Hepatocyte (in vitro differentiated cells): ENCODE results near the gene NR1H4.

Source experiments
- EZH2 ChIP-seq: fragments of 200-600 bp; sonication (generic); IDR thresholded peaks from 2 replicates; pipeline ENCODE4 v1.6.1; 2016; ENCODE audit warnings: antibody characterized with exemption, mild to moderate bottlenecking, borderline replicate concordance
- EZH2phosphoT487 ChIP-seq: fragments of 200-600 bp; sonication (generic); IDR thresholded peaks from one replicate; pipeline ENCODE4 v1.6.1; 2018; ENCODE audit warnings: antibody characterized with exemption, mild to moderate bottlenecking, low read depth, moderate library complexity; ENCODE audit not compliant: unreplicated experiment, severe bottlenecking
- TF ChIP-seq, protein P1 (sequence below): fragments of 200-600 bp; sonication (generic); IDR thresholded peaks from 2 replicates; pipeline ENCODE4 v1.5.1; 2016; ENCODE audit warnings: antibody characterized with exemption, mild to moderate bottlenecking; ENCODE audit not compliant: poor library complexity

GRCh38 chr12:100528034-100528433 lies 54.4 kb downstream of the NR1H4 start:
- TF ChIP-seq, protein P1, sequence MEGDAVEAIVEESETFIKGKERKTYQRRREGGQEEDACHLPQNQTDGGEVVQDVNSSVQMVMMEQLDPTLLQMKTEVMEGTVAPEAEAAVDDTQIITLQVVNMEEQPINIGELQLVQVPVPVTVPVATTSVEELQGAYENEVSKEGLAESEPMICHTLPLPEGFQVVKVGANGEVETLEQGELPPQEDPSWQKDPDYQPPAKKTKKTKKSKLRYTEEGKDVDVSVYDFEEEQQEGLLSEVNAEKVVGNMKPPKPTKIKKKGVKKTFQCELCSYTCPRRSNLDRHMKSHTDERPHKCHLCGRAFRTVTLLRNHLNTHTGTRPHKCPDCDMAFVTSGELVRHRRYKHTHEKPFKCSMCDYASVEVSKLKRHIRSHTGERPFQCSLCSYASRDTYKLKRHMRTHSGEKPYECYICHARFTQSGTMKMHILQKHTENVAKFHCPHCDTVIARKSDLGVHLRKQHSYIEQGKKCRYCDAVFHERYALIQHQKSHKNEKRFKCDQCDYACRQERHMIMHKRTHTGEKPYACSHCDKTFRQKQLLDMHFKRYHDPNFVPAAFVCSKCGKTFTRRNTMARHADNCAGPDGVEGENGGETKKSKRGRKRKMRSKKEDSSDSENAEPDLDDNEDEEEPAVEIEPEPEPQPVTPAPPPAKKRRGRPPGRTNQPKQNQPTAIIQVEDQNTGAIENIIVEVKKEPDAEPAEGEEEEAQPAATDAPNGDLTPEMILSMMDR: no peak
- TF ChIP-seq EZH2phosphoT487 (no peak), EZH2 (no peak)
